Measurements from ENCODE around the gene PACRG.

Gene PACRG

GRCh38 chr6:163166507-163166906, 438.7 kb downstream of the PACRG start:
- DNase-seq = no peak
- no peak for TF ChIP-seq POLR2A (IDR thresholded peaks at IDR 0.05; ENCODE audit: low read length)
- no peak for TF ChIP-seq GATA1 (IDR thresholded peaks at IDR 0.05; ENCODE audit: low read depth, low read length)

- DNase-seq = no peak
- TF ChIP-seq GATA1 (IDR thresholded peaks at IDR 0.05; ENCODE audit: low read depth, low read length) = no peak
- no peak for TF ChIP-seq POLR2A (IDR thresholded peaks at IDR 0.05; ENCODE audit: low read length)
These were observed 441.7 kb downstream of the PACRG start for GRCh38 chr6:163169521-163169920.

GRCh38 chr6:163170294-163170883, 442.6 kb downstream of the PACRG start:
- peak; percentile 49 to 66 for DNase-seq
- TF ChIP-seq GATA1 (IDR thresholded peaks at IDR 0.05; ENCODE audit: low read depth, low read length) = no peak
- TF ChIP-seq POLR2A (IDR thresholded peaks at IDR 0.05; ENCODE audit: low read length) = no peak

GRCh38 chr6:163173741-163174140, 446.0 kb downstream of the PACRG start:
- no peak for DNase-seq
- TF ChIP-seq GATA1 (IDR thresholded peaks at IDR 0.05; ENCODE audit: low read depth, low read length) = no peak
- no peak for TF ChIP-seq POLR2A (IDR thresholded peaks at IDR 0.05; ENCODE audit: low read length)

GRCh38 chr6:163175301-163175700, 447.5 kb downstream of the PACRG start:
- no peak for DNase-seq
- TF ChIP-seq POLR2A (IDR thresholded peaks at IDR 0.05; ENCODE audit: low read length) = no peak
- TF ChIP-seq GATA1 (IDR thresholded peaks at IDR 0.05; ENCODE audit: low read depth, low read length) = no peak

- DNase-seq = no peak
- TF ChIP-seq POLR2A (IDR thresholded peaks at IDR 0.05; ENCODE audit: low read length) (no peak), GATA1 (IDR thresholded peaks at IDR 0.05; ENCODE audit: low read depth, low read length) (no peak)
These were observed 448.3 kb downstream of the PACRG start for GRCh38 chr6:163176097-163176496.

GRCh38 chr6:163177007-163177406, 449.2 kb downstream of the PACRG start:
- DNase-seq = no peak

GRCh38 chr6:163177892-163178420, 450.2 kb downstream of the PACRG start:
- TF ChIP-seq POLR2A (IDR thresholded peaks at IDR 0.05; ENCODE audit: low read length) (no peak), GATA1 (IDR thresholded peaks at IDR 0.05; ENCODE audit: low read depth, low read length) (no peak)

More at GRCh38 chr6:163177007-163177406, 449.2 kb downstream of the PACRG start:
- TF ChIP-seq GATA1 (IDR thresholded peaks at IDR 0.05; ENCODE audit: low read depth, low read length) = no peak
- TF ChIP-seq POLR2A (IDR thresholded peaks at IDR 0.05; ENCODE audit: low read length) = no peak

GRCh38 chr6:163179061-163179460, 451.3 kb downstream of the PACRG start:
- DNase-seq = no peak
- TF ChIP-seq GATA1 (IDR thresholded peaks at IDR 0.05; ENCODE audit: low read depth, low read length) = no peak
- no peak for TF ChIP-seq POLR2A (IDR thresholded peaks at IDR 0.05; ENCODE audit: low read length)

More at GRCh38 chr6:163177892-163178420, 450.2 kb downstream of the PACRG start:
- no peak for DNase-seq

GRCh38 chr6:163179721-163180120, 451.9 kb downstream of the PACRG start:
- TF ChIP-seq GATA1 (IDR thresholded peaks at IDR 0.05; ENCODE audit: low read depth, low read length) (no peak), POLR2A (IDR thresholded peaks at IDR 0.05; ENCODE audit: low read length) (no peak)
- no peak for DNase-seq

GRCh38 chr6:163180874-163181541, 453.2 kb downstream of the PACRG start:
- TF ChIP-seq GATA1 (IDR thresholded peaks at IDR 0.05; ENCODE audit: low read depth, low read length) = no peak
- no peak for TF ChIP-seq POLR2A (IDR thresholded peaks at IDR 0.05; ENCODE audit: low read length)
- DNase-seq = peak; percentile 62 to 87

- no peak for DNase-seq
- TF ChIP-seq GATA1 (IDR thresholded peaks at IDR 0.05; ENCODE audit: low read depth, low read length) (no peak), POLR2A (IDR thresholded peaks at IDR 0.05; ENCODE audit: low read length) (no peak)
These were observed 453.9 kb downstream of the PACRG start for GRCh38 chr6:163181666-163182180.

GRCh38 chr6:163182696-163183095, 454.9 kb downstream of the PACRG start:
- TF ChIP-seq POLR2A (IDR thresholded peaks at IDR 0.05; ENCODE audit: low read length) = no peak
- TF ChIP-seq GATA1 (IDR thresholded peaks at IDR 0.05; ENCODE audit: low read depth, low read length) = no peak
- no peak for DNase-seq

- TF ChIP-seq POLR2A (IDR thresholded peaks at IDR 0.05; ENCODE audit: low read length) = no peak
- no peak for TF ChIP-seq GATA1 (IDR thresholded peaks at IDR 0.05; ENCODE audit: low read depth, low read length)
- no peak for DNase-seq
These were observed 456.0 kb downstream of the PACRG start for GRCh38 chr6:163183806-163184205.
